GM18868 (cell line): Measurements from ENCODE around the gene TNPO1.
"Not testable (repeated sequence)": the region's sequence is repeated elsewhere in the genome, so short reads cannot be mapped to it uniquely, and the experiment has no call there.

Experiments
- ATAC-seq: cut with Tn5 transposase; IDR thresholded peaks from one replicate; pipeline ENCODE4 v1.9.1; 2021; ENCODE audit warnings: mild to moderate bottlenecking, moderate library complexity; ENCODE audit not compliant: unreplicated experiment

TNPO1 gene

GRCh38 chr5:72925336-72926010, 109.0 kb downstream of the TNPO1 start:
- ATAC-seq = no peak

DNA sequence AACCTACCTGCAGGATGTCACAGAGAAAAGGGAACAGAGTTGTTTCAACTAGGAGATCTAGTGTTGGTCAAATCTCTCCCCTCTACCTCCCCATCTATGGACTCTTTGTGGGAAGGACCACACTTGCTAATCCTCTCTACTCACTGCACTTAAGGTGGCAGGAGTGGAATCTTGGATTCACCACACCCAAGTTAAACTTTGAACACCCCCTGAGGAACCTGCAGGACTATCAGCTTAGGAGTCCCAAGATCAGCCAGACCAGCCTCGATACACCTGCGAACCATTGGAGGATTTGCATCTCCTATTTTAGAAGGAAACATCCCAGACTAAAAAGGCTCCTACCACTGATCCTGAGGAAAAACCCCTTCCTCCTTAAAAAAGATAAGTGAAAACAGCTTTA, 116.2 kb downstream of the TNPO1 start:
- ATAC-seq = not testable (repeated sequence)

DNA sequence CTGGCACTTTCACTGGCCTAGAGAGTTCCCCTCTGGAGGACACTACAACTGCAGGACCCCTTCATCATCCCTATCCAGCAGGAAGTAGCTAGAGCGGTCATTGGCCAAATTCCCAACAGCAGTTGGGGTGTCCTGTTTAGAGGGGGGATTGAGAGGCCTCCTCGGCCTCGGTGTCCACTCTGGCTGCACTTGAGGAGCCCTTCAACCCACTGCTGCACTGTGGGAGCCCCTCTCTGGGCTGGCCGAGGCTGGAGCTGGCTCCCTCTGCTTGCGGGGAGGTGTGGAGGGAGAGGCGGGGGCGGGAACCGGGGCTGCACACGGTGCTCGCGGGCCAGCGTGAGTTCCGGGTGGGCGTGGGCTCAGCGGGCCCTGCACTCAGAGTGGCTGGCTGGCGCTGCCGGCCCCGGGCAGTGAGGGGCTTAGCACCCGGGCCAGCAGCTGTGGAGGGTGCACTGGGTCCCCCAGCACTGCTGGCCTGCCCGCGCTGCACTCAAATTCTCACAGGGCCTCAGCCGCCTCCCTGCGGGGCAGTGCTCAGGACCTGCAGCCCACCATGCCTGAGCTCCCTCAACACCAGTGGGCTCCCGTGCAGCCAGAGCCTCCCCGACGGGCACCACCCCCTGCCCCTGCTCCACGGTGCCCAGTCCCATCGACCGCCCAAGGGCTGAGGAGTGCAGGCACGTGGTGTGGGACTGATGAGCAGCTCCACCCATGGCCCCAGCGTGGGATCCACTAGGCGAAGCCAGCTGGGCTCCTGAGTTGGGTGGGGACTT, 118.7 kb downstream of the TNPO1 start:
- ATAC-seq = not testable (repeated sequence)

GRCh38 chr5:72936893-72937292, 120.4 kb downstream of the TNPO1 start:
- ATAC-seq = no peak

DNA sequence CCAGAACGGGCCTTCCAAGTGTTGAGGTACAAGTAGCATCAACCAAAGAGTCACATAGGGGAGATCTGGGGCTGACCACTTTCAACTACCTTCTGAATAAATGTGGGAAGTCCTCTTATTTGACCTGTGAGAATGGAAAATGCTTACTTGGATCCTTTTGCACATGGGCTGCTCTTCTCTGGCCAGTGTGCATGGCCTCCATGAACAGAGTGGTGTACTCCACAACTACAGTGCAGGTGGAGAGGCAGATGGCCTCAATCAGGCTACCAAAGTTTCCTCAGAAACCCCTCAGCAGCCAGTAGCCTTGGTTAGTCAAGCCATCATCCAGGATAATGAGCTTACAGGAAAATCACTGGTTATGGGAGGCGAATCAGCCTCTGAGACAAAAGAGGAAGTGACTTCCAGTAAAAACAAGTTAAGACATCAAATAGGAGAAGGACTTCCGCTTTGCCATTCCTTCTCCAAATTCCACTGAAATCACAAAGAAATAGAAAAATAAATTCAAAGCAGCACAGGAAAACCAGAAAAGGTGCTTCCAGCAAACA, 121.1 kb downstream of the TNPO1 start:
- ATAC-seq = no peak

DNA sequence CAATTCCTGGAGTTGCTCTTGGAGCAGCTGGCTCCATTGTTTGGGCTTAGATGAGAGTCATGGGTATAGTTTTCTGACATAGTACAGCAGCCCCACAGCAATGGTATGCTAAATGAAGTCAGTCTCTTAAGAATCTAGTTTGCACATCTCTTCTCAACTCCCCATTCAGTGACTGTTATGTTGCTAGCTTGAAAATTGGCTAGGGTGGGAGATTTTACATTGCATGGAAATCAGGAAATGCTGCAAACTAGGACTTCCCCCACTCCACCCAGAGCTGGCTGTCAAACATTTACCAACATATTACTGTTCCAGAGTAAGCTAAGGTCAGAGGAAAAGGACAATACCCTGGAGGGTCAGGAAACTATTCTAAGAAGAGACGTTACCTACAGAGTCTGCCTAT, 121.7 kb downstream of the TNPO1 start:
- ATAC-seq = no peak

GRCh38 chr5:72940082-72940481, 123.6 kb downstream of the TNPO1 start:
- no peak for ATAC-seq

GRCh38 chr5:72943307-72943706, 126.8 kb downstream of the TNPO1 start:
- no peak for ATAC-seq

- ATAC-seq = no peak
Measured at GRCh38 chr5:72947498-72947897, 131.0 kb downstream of the TNPO1 start.

- ATAC-seq = no peak
Measured at GRCh38 chr5:72949481-72949880, 133.0 kb downstream of the TNPO1 start.

- no peak for ATAC-seq
Measured at GRCh38 chr5:72951671-72952468, 135.4 kb downstream of the TNPO1 start.

DNA sequence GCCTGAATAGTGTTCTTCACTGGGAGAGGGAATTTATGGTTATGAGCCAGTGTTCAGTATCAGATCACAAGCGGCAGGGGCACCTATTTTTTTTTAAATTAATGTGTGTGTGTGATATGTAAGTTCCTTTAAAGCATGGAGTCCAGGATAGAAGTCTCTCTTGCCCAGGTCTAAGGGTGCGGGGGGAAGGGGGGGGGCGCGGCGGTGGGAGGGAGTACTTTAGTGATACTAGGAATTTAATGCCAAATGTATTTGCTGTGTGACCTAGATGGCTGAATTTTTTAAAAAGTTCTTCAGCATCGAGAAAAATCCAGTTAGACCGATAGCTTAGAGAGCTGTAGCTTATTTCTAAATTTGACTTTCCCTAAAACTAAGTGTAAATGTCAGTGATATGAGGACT, 137.9 kb downstream of the TNPO1 start:
- no peak for ATAC-seq

- peak; percentile 35 for ATAC-seq
Measured at GRCh38 chr5:72955143-72955767, 138.8 kb downstream of the TNPO1 start.

DNA sequence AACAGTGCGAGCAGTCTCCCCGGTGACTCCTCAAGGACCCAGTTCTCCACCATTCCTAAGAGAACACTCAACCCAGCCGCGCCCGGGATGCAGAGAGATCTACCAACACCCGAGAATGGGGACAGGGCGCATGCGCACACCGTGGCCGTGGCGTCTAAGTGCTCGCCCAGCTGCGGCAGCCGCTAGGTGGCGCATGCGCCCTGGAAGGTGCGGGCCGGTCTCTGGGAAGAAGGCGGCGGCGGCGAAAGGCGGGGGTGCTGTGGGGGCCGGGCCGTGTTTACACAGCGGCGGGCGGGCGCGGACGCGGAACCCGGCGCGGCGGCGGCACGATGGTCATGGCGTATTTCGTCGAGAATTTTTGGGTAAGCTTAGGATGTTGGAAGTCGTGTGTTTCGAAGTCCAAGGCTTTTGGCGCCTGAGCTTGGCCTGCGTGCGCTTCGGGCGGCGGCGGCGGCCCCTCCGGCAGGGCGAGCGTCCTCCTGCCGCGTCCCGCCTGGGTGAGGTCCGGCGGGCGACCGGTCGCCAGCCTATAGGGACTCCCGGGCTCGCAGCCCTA, 139.4 kb downstream of the TNPO1 start, which contains the start of gene FCHO2:
Gene FCHO2, plus strand, starts transcription at position 274 of the 556 bp plus-strand sequence. Its CDS starts 56 bp downstream, at position 330.
- ATAC-seq = peak; percentile 95

GRCh38 chr5:72956324-72957140, 140.1 kb downstream of the TNPO1 start:
- peak; percentile 44 for ATAC-seq

GRCh38 chr5:72957337-72957736, 140.9 kb downstream of the TNPO1 start:
- ATAC-seq = no peak

- ATAC-seq = no peak
Measured at GRCh38 chr5:72959257-72959656, 142.8 kb downstream of the TNPO1 start.
